GM19463 (cell line): ENCODE results near the gene SCAMP3.
"Not testable (repeated sequence)": the region's sequence is repeated elsewhere in the genome, so short reads cannot be mapped to it uniquely, and the experiment has no call there.

Source experiments
- ATAC-seq: cut with Tn5 transposase; IDR thresholded peaks from one replicate; pipeline ENCODE4 v1.9.1; 2021; ENCODE audit warnings: mild to moderate bottlenecking, moderate library complexity; ENCODE audit not compliant: unreplicated experiment

The SCAMP3 gene

DNA sequence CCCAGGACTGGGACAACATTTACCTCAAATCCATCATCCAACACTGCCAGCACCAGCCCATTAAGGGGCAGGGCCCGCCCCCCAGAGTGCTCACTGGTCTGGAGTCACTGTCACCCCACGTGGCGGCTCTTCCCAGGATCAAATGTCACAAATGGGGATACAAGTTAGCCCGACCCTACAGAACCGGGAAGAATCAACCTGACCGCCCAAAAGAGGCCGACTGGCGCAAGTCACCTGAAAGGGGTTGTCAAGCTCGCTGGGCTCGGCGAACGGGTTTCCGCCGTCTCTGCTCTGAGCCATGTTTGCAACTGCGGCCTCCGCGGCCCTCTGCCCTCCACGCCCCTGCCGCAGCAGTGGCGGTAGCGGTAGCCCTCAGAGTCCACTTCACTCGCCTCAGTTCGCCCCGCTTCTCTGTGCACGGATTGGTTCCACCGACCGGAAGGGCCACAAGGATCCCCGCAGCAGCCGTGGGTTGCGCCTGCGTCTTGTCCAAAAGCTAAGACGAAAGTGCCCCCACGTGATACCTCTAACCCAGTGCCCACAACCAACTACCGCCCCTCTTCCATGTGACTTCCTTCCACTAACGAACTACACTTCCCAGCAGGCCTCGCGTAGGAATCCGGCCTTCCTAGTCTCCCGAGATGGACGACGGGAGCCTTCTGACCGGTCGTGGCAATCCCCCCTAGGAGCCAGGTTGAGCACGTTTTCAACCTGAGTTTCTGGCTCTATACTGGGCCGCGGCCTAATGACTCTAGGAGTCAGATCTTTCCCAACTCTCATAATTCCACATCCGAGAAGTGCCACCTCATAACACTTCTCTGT, at the start of gene SCAMP3:
TSS of gene SCAMP3 (minus strand) at position 509 of the 822 bp plus-strand sequence. CDS start at position 300, 209 bp downstream.
- ATAC-seq = peak; percentile 96

DNA sequence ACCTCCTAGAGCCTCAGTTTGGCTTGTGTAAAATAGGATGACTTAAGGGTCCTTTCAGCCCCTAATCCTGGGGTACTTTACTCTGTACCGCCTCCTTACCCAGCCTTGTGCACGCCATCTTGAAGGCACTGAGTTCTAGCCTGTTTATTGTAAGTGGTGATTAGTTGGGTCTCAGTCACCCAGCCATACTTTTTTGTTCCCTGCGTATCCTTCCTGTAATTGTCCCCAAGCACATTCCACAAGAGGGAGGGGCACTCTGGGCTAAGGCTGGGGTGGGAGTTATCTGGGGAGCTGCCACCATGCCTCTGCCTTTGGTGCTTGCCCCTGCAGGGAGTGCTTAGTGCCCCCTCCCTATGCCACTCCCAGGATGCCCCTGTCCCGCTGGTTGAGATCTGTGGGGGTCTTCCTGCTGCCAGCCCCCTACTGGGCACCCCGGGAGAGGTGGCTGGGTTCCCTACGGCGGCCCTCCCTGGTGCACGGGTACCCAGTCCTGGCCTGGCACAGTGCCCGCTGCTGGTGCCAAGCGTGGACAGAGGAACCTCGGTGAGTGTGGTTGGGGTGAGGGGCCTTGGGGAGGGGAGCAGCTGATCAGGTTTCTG, 47.4 kb upstream of the SCAMP3 start:
- ATAC-seq = no peak

DNA sequence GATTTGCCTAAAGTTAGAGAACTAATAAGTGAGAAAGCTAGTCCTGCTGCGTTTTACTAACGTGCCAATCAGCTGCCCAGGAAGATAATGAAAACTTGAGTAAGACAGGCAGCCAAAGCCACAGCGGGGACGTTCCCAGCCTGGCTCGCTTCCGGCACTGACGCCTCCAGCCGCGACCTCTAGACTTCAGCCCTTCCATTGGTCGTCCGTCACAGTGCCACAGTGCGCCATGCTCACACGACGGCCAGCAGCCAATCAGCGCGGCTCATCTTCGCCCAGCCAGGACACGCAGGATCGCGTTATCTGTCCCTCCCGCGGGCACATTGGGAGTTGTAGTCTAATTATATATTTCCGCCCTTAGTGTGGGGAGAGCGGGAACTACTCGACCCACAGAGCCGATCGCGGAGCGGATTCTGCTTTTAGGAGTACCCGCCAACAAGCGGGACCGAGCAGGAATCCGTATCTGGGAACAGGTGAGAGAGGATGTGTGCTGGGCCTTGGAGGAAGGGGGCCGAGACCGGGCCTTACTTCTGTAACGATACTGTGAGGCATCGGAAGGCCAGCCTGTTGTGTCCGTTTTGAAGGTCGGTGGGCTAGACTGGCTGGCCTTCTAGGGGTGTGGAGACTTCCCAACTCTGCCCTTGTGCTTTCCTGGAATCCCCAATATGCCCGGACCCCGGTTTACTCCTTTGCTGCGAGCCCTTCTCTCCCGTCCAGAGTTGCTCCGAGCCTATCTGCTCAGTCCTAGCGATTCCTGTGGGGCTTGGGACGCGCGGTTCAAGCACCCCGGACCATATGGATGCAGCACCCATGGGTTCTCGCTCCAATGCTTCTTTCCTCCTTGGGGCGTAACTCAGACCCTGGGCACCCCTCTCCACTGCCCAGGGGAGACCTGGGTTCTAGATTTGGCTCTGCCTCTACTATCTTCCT, 46.6 kb upstream of the SCAMP3 start, which contains the start of gene FDPS:
TSS of gene FDPS (plus strand) at position 374 of the 930 bp plus-strand sequence. CDS start 924 bp downstream, outside the sequence.
- ATAC-seq = peak; percentile 91

DNA sequence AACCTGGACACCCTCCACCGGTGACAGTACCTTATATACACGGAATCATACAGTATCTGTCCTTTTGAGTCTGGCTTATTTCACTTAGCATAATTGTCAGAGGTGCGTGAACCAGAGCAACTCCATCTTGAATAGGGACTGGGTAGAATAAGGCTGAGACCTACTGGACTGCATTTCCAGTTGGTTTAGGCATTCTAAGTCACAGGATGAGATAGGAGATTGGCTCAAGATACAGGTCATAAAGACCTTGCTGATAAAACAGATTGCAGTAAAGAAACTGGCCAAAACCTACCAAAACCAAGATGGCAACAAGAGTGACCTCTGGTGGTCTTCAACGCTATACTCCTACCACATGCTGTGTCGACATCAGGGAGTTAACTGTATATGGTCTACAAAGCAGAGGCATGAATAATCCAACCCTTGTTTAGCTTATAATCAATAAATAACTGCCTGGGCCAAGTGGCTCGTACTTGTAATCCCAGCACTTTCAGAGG, 45.1 kb upstream of the SCAMP3 start:
- no peak for ATAC-seq

DNA sequence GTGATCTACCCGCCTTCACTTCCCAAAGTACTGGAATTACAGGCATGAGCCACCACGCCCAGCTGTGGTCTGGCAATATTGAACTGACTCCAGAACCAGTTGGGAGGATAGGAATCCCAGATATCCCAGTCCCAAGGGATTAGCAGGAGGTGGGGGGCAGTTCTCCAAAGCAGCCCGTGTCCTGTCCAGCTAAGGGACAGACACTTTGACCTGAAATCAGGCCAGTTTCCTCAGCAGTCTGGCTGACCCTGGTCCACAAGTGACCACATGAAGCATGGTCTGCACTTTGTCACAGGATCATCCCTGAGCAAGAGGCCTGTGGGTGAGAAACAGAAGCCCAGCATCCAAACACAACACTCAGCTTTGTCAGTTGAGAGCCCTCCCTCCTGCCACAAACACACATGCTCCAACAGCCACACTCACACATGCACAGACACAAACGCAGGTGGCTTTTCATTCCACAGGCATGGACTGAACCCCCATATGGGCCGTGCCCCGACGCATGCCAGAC, 43.8 kb upstream of the SCAMP3 start:
- no peak for ATAC-seq

DNA sequence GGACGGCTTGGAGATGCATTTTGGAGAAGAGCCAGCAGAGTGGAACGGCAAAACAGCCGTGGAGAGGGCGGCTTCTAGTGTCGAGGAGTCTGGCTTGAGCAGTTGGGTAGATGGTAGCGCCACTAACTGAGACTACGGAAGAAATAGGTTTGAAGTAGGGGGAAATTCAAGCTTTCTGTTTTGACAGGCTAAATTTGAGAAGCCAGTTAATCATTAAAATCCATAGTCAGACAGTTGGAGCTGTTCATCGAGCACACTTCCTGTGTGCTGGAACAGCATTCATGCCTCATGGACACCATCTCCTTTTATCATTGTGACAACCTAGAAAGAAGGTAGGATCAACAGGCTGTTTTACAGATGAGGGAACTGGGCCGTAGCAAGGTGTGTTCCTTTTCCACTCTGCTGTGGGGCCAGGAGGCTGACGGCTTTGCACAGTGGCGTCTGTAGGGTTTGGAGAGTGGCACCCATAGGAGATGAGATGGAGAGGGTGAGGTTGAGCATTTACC, 42.5 kb upstream of the SCAMP3 start:
- ATAC-seq = no peak

DNA sequence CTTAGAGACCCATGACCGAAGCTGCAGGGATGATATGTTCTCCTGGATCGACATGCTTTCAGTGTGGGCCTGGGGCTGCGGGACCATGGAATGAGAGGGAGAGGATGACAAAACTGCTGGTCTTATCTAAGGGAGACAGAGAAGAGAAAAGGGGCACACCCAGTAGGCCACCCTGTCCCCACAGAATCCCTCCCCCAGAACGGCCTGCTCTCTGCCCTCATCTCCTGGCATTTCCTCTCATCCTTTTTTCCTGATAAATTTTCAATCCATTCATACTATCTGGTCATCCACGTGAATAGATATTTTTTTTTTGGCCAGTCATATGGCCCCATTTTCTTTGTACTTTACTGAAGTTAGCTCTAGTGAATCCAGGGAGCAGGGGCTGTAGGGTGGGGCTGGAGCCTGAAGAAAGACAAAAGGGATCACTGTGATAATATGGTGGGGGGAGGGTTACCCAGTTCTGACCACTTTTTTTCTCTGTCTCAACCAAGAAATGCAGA, 39.2 kb upstream of the SCAMP3 start, which contains the start of gene PKLR:
TSS of gene PKLR (minus strand) at position 97 of the 500 bp plus-strand sequence. CDS start at position 54, 43 bp downstream.
- ATAC-seq = no peak

DNA sequence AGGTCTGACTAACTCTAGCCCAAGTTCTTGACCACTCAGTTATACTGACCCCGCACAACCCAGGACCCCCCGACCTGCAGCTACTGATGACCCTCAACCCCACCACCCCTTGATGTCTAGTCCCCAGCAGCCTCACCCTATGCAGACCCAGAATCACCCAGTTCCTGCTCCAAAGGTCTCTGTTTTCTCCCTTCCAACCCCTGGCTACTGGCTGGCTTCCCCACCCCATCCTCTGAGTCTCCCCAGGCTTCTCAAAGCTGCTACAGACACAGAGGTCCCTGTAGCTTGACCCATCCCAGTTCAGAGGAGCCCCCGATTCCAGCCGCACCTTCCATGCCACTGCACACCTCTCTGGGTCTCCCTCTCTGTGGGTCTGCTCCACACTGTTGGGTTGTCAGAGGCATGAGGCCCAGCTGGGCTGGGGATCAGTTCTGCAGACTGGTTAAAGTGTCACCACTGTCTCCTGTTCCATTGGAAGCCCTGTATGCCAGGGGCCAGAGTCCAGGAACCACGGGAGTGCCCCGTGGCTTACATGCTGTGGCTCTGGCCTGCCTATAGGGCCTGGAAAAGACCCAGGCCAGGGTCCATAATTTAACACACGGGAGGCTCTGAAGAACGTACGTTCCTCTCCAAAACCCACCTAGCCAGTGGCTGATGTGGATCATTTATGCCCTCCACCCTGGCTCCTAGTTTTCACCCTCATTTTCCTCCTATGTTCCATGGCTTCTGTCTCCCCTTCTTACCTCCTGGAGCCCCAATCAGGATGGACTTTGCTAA, 38.6 kb upstream of the SCAMP3 start:
- no peak for ATAC-seq

DNA sequence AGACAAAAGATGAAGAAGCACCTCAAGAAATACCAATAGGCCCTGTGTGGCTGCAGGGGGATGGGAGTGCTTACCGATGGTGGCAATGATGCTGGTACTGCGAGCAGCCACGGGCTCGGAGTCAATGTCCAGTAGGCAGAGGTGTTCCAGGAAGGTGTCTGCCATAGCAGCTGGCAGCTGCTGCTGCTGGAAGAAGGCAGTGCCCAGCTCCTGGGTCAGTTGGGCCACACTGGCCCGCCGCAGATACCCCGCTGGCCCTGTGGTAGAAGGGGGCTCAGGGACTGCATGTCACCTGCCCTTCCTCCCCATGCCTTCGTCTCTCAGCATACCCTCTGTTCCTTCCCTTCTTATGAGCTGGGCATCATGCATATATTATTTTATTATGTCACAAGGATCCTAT, 37.9 kb upstream of the SCAMP3 start:
- no peak for ATAC-seq

DNA sequence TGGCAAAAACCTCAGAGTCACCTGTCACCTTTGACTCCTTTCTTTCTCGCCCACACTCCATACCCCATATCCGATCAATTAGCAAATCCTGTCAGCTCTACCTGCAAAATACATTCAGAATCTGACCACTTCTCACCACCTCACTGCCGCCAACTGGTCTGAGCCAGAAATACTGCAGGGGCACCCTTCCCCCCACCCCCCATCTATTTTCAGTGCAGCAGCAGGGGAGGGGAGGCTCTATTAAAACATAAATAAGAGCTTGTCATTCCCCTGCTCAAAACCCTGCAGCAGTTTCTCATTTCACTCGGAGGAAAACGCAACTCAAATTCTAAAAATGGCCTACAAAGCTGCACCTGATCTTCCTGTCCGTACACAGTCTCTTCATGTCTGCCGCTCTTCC, 35.2 kb upstream of the SCAMP3 start:
- no peak for ATAC-seq

DNA sequence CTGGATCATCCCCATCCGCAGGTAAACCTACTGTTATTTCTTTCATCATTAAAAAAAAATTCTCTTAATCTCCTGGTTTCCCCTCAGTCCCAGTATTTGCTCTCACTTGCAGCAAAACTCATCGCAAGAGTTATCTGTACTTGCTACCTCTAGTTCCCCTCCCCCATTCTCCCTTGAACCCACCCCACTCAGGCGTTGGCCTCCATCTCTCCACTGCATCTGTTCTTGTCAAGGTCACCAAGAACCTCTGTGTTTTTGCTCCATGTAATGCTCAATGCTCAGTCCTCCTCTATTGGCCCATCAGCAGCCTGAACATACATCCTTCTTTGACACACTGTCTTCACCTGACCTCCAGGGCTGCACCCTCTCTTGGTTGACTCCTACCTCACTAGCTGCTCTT, 34.5 kb upstream of the SCAMP3 start:
- ATAC-seq = no peak

DNA sequence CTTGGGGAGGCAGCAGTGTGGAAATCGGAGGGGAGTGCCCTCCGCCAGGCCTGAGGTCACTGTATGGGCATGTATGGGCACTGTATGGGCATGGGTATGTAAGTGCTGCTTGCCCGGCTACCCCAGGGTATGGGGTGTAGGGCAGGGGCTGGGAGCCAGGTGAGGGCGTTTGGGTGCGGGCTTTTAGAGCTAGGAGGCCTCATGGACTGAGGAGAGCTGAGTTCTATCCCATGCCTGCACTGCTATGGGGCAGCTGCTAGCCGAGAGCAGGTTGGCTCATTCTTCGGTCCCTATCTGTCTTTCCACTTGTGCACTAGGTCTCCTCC, 33.7 kb upstream of the SCAMP3 start:
- no peak for ATAC-seq

DNA sequence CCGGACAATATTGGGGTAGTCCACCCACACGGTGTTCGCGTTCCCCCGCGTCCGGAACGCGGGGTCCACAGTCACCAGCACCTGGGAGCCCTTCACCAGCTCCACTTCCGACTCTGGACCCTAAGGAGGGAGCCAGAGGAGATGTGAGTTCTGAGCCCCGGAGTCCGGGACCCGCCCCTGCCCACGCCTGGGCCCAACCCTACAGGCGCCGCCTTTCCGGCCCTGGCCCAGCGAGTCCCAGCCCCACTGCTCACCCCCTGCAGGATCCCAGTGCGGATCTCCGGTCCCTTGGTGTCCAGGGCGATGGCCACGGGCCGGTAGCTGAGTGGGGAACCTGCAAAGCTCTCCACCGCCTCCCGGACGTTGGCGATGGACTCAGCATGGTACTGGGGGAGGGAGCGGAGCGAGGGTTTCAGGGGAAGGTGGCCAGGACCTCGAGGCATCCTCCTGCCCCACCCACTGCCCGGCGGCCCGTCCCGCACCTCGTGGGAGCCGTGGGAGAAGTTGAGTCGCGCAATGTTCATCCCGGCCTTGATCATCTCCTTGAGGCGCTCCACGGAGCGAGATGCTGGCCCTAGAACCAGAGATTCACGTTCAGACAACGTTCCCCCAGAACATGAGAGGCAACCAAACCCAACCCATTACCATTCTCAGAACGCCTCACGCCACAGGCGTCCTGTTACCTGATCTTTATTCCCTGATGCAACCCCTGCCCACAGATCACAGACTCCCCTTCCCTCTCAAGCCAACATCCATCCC, 33.2 kb upstream of the SCAMP3 start:
- no peak for ATAC-seq

DNA sequence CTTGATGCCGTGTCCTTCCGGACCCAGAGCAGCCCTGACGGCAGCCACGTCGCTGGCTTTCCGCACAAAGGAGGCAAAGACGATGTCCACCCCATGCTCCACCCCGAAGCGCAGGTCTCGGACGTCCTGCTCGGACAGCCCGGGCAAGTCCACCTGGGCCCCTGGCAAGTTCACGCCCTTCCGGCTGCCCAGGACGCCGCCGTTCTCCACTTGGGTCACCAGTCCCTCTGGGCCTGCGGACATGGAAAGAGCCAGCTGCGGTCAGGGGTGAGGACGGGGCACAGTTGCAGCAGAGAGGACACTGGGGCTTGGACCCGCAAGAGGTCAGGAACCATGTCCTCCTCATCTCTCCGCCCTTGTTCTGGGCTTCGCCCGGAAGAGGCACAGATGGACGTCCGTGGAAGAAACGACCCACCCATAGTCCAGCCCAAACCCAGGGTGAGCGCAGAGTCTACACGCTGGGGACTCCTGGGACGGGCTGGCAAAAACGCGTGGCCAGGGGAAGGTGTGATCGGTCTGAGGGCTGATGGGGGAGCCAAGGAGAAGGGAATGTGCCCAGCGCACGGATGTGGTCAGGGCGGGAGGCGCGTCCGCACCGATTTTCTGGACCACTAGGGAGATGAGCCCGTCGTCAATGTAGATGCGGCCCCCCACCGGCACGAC, 32.5 kb upstream of the SCAMP3 start:
- no peak for ATAC-seq

DNA sequence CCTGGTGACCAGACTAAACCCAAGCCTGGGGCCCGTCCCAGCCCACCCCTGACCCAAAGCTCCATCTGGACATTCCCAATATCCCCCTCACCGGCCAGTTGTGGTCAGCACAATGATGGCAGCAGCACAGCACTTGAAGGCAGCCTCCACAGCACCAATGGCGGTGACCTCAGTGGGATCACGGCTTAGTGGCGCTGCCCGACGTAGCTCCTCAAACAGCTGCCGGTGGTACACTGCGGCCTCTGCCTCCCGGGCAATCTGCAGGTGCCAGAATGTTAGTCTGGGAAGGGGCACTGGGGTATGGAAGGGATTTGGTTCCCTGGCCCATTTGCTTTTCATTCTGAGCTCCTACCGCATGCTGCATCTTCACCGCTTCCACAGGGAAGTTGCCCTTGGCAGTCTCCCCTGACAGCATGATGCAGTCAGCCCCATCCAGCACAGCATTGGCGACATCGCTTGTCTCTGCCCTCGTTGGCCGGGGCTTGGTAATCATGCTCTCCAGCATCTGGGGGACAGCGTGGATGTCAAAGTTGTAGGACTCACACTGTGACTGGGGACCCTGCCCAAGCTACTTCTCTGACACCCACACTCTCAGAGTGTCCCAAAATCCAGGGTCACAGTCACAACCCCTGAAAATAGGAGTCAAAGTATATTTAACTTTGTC, 31.1 kb upstream of the SCAMP3 start:
- ATAC-seq = no peak

DNA sequence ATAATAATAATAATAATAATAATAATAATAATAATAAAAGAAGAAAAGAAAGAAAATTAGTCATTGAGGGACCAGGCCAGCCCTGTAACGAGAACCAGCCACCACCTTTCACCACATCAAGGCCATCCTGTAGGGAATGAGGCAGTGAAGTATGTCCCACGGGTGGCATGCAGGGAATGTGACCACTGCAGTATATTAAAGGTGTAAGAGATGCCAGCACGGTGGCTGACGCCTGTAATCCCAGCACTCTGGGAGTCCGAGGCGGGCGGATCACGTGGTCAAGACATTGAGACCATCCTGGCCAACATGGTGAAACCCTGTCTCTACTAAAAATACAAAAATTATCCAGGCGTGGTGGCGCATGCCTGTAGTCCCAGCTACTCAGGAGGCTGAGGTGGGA, 28.8 kb upstream of the SCAMP3 start:
- not testable (repeated sequence) for ATAC-seq

DNA sequence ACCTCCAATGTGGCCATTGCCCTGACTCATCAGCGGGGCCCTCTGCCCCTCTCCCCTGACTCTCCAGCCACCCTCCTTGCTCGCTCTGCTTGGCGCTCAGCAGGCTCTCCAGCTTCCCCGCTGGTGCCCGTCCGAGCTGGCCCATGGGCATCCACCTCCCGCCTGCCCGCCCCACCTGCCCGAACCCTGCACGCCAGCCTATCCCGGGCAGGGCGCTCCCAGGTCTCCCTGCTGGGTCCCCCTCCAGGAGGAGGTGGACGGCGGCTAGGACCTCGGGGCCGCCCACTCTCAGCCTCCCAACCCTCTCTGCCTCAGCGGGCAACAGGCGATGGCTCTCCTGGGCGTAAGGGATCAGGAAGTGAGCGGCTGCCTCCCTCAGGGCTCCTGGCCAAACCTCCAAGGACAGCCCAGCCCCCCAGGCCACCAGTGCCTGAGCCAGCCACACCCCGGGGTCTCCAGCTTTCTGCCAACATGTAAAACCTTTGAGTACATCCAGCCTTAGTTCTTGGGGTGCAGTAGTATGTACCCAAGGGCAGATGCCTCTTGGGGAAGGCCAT, 25.9 kb upstream of the SCAMP3 start:
- no peak for ATAC-seq

DNA sequence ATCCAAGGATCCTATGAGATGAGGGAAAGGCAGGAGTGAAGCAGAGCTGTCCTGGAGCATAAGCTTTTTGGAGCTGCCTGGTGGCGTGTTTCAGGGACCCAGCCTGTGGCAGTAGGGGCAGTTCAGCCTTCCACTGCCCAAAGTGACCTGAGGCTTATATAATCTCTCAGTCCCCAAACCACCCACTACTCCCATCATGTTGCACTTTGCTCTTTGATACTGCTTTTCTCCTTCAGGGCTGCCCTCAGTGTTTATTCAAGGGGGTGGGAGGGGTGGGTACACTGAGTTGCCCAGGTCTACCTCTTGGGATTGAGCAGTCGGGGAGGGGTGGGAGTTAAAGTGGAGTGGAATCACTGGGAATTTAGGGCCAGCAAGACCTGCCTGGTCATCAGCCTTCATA, 24.4 kb upstream of the SCAMP3 start:
- ATAC-seq = no peak
